Activated T-helper 2 cell treated with anti-CD3 and anti-CD28 coated beads, Interferon-gamma antibody, Interleukin-2, Interleukin-4, amounts not matched to agents 10 μg/mL and 5 μg/mL and 100 μg/mL, durations not matched to agents 14 hours and 24 hours and 36 hours (primary cell): Measurements from ENCODE around the gene NOL6. TPM values are rescaled to one million over a fixed set of nuclear protein-coding genes. Genes with fewer than 3 reads are reported as not detected.

ENCODE experiments used
- total RNA-seq: library from RNA; stranded (reverse); gene quantifications from 2 replicates; pipeline ENCODE4 v1.2.3, GENCODE V29; 2022

The NOL6 gene
- total RNA-seq, 1 donor from 2014 or later: 65.3 TPM

Other genes starting within 250 kb of the NOL6 start
- not detected in 2 replicates for gene SPINK4, start 233.8 kb downstream of the NOL6 start, total RNA-seq
- 62.0 and 68.9 TPM in 2 replicates for gene BAG1, start 209.2 kb downstream of the NOL6 start, total RNA-seq
- 54.5 and 57.6 TPM in 2 replicates for gene CHMP5, start 208.9 kb downstream of the NOL6 start, total RNA-seq
- gene NFX1, start 183.4 kb downstream of the NOL6 start, total RNA-seq: 36.9 and 37.2 TPM in 2 replicates
- gene AQP7, start 71.4 kb downstream of the NOL6 start, total RNA-seq: not detected in 2 replicates
- gene AQP3, start 26.3 kb downstream of the NOL6 start, total RNA-seq: 2.1 TPM in 2 replicates
- 1.6 and 2.6 TPM in 2 replicates for gene ANKRD18B, start 50.3 kb upstream of the NOL6 start, total RNA-seq